GM18520 (cell line): ENCODE measurements around the gene HUNK.
"Not testable (repeated sequence)": the region's sequence is repeated elsewhere in the genome, so short reads cannot be mapped to it uniquely, and the experiment has no call there.

Source experiments
- ATAC-seq: cut with Tn5 transposase; IDR thresholded peaks from one replicate; pipeline ENCODE4 v1.9.1; 2021; ENCODE audit not compliant: unreplicated experiment

HUNK gene

DNA sequence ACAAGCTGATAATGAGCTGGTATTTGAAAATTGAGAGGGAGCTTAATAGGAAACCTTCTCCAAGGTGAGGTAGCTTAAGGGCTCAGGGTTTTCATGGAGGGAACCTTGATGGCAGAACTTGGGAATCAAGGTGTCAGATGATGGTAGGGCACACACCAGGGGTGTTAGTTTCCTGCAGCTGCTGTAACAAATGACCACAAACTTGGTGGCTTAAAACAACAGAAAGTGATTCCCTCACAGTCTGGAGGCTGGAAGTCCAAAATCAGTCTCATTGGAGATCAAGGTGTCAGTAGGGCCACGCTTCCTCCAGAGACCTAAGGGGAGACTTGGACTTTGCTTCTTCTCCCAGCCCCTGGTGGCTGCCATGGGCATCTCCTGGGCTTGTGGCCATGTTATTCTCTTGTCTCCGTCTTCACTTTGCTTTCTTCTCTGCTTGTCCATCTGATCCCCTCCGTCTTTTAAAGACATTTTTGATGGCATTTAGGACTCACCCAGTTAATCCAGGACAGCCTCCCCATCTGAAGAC is 45.5 kb downstream of the HUNK start:
- no peak for ATAC-seq

DNA sequence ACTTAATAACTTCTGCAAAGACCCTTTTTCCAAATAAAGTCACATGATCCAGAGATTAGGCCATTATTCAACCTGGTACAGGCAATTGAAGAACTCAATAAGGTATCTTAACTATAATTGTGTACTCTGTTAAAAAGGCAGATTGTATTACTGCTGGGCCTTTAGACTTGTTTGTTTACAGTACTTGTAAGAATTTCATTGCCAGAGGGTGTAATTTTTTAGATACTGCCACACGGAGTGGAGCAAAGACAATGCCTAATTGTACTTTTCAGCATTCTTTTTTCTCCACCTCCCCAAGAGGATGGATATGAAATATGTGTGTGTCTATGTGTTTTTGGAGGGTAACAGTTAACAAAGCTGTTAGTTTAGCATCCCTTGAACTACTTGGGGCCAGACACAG is 47.5 kb downstream of the HUNK start:
- no peak for ATAC-seq

DNA sequence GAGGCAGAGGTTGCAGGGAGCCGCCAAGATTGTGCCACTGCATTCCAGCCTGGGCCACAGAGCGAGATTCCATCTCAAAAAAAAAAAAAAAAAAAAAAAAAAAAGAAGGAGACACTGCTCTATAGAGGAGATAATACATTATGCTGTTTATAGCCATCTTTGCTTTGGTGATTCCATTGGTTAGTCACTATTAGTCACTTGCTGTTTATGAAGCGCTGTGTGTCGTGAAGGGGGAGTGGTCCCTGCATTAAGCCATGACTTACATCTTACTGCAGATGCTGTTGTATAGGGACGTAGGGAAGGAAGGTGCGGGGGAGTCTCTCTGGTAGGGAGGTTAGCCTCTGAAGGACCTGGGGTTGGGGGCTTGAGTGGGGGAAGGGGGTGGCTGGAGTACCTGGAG is 48.3 kb downstream of the HUNK start:
- no peak for ATAC-seq

DNA sequence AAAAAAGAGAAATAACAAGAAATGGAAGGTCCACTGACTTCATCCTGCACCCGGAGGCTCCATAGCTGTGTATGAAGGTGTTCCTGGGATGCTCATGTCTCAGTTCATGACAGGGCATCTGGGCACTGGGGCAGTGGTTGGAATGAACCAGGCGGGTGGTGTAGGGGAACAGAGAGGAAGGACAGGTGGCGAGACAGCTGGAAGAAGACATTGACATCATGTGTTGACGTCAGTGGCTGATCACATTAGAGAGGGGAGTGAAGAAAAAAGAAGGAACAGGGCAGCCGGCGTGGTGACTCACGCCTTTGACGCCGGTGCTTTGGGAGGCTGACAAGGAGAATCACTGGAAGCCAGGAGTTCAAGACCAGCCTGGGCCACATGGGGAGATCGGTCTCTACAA is 50.1 kb downstream of the HUNK start:
- ATAC-seq = no peak

DNA sequence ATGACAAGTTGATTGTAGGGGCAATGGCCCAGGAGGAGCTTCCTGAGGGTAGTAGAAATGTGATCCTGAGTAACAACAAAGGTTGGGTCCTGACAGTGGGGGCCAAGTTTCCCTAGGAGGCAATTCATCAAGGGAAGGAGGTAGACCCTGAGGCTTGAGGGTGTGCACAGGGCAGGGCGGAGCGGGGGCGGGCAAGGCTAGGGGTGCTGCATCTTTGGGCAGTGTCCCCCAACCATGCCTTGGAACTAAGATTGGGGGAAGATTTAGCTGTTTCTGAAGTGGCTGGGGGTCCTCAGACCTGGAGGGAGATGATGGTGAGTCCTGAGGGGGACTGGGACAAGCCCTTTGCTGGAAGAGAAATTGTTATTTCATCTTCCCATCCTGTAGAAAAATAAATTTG is 50.9 kb downstream of the HUNK start:
- no peak for ATAC-seq

DNA sequence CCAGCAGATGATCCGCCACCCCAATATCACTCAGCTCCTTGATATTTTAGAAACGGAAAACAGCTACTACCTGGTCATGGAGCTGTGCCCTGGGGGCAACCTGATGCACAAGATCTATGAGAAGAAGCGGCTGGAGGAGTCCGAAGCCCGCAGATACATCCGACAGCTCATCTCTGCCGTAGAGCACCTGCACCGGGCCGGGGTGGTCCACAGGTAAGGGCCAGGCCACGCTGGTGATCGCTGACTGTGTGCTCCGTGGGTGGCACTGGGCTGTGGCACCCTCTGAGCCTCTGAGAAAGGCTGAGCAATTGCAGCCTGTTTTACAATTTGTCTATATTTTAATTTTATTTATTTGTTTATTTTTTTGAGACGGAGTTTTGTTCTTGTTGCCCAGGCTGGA is 51.7 kb downstream of the HUNK start:
- no peak for ATAC-seq

DNA sequence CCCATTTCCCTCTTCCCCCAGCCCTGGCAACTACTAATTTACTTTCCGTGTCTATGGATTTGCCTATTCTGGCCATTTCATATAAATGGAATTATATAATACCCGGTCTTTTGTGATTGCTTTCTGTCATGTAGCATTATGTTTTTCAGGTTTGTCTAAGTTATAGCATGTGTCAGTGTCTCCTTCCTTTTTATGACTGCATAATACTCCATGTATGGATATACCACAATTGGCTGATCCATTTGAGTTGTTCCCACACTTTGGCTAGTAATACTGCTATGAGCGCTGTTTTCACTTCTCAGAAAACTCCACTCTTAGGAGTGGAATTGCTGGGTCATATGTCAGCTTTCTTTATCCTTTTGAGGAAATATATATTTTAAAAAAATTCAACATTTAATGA is 53.7 kb downstream of the HUNK start:
- no peak for ATAC-seq

DNA sequence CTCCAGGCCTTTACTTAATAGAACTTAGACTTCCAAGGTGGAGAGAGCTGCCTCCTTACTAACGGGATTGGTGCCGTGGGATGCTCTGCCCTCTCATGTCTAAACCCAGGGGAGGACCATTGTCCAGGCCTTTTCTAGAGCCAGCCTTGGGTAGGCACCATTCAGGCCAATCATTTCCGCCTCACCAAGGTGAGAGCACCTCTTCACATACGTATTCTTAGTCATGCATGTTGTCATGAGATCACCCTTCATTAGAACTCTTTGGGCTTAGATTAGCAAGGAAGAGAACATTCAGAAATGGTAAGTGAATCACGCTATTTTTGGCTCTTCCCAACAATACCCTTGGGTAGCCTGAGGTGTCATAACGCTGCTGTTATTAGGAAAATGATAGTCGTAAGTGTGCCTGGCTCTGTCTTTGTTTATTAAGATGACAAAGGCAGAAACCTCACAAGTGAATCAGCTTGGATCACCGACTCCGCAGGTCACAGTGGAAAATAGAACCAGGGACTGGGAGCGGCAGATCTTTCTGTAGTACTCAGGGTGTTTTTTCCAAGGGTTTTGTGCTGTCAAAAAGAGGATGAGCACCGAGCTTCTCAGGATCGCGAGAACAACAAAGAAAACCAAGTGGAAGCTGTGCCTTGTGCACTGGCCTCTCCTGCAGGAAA is 55.0 kb downstream of the HUNK start:
- ATAC-seq = no peak

DNA sequence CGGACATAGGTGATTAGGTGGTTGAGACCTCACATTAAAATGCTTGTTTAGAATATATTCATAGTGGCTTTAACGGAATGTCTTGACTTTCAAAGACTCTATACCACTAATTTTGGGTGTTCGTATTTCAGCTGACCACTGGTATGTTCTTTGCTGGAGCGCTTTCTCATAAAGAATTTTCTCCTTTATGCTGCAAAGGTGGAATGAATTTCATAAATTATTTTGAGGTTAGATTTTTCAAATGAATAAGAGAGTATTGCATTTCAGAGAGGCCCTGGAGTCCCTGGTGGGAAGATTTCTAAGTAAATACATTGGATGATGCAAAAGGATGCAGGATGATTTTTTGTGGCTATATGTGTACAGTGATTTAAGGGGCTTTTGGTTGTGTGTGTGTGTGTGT is 55.8 kb downstream of the HUNK start:
- no peak for ATAC-seq

DNA sequence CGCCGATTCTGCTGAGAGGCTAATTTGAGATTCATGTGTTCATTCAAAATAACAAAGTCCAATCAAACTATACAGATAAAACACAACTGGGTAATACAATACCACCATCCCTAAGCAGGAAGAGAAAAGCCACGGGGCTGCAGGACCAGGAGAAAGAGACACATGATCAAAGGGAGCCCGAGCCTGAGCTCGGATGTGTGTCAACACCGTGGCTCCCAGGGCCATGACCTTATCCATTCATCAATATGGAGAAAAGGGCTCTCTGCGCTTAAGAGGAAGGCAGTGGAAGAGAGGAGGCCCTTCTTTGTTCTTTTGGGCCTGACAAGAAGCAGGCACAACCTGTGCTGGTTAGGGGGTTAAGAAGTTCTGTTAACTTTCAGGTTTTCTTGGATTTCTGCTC is 56.7 kb downstream of the HUNK start:
- ATAC-seq = no peak

DNA sequence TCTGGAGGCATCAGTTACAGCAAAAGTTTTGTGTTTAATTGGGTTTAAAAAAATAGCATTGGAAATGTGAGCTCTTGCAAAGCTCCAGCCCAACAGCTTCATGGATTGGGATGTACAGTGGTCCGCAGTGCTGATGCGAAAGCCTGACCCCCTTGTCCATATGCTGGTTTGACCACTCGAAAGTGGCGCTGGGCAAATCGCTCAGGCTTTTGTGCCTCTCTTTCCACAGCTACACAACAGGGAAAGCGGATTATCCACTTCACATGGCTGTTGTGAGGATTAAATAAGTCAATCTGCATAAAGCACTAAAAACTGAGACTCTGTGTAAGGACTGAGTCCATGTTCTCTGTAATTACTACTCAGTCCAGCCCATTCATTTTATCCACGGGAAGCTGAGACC is 57.2 kb downstream of the HUNK start:
- no peak for ATAC-seq

DNA sequence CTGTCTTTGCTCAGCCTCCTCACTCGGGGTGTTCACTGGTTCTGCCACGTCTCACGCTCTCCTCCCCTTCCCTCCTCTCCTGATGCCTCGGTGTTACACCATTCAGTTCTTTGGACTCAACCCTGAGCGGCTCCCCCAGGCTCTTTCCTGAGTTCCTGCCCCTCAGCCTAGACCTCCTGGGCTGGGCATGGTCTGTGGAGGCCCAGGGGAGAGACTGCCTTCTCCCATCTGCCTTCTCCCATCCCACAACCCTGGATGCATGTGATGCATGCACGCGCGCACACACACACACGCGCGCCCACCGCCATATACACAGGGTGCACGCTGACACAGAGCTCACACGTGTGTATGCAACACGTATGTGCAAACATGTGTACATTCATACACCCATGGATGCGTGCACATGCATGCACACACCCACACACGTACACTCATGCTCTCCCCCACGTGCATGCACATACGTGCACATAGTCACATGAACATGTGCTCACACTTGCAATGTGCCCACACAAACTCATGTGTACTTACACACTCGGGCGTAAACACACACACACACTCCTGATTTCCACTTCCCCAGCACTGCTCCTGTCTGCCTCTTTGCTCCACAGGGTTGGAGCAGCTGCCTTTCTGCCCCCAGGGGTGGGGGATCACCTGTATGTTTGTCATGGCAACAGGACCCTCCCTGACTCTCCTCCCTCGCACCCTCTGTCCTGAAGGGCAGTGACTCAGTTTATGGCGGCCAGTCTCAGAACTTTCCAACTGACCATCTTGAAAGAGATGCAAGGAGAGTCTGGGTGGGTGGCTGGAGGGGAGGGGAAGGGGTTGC is 59.0 kb downstream of the HUNK start:
- ATAC-seq = no peak

DNA sequence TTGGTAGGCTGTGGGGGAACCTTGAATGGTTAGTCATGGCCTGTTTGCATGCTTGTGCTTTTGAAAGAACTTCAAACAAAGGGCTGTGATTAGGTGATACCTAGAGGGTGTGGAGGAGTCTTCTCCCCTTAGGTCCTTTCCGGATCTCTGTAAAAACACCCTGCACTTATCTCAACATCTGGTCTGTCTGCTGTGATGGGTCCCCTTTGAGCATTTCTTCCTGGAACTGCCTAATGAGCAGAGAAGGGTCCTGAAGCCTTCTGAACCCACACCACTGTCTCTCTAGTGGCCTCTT is 59.6 kb downstream of the HUNK start:
- ATAC-seq = no peak

DNA sequence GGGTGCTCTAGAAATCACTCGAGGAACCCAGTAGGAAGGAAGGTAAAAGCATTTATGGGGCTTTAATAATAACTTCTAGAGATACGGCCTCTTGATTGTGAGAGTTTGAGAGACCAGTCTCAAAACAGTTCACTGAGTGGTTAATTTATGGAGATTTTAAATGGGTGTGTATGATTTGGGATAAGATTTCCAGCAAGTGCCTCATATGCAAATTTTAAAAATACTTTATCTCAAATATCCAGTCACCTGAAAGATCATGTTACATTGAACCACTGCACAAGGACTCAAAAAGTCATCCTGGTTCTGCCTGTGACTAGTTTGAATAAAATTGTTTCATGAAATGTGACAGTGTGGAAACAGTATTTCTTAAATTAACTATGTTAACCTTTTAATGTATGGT is 64.5 kb downstream of the HUNK start:
- no peak for ATAC-seq

DNA sequence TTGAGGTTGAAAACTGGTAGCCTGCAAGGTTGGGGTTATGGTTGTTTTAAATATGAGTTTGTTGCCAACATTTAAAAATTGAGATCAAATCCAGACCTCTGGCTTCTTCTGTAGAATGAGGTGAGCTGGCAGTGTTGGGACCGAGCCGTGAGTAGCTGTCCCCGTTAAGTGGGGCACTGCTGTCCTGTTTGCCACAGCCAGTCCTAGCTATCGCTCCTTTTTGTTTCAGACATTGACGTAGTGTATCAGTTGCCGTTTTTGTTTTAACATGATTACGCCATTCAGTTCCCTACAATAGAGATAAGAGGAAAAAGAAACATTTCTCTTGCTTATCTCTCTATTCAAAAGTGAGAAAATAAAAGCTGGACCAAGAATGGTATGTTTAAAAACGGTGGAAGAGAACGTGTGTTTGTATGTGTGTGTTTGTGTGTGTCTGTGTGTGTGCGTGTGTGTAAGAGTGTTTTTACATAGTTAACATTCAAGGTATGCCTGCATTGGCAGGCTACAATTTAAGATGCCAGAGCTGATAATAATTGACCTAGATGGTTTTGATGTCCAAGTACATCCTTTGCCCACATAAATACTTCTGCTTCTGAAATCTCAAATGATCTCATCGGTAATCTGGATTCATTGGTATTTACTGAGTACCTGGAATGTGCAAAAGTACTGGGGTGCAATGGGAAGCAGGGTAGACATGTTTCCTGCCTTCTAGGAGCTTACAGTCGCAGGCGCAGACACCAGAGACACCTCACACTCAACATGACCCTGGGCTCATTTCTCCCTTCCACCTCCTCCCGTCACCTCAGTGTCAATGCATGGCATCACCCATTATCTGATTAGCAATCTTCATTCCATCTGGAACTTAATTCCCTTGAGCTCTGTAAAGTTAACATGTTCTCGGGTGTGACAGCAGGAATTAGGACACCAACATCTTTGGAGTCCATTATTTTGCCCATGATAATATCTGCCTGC is 65.8 kb downstream of the HUNK start:
- ATAC-seq = no peak

DNA sequence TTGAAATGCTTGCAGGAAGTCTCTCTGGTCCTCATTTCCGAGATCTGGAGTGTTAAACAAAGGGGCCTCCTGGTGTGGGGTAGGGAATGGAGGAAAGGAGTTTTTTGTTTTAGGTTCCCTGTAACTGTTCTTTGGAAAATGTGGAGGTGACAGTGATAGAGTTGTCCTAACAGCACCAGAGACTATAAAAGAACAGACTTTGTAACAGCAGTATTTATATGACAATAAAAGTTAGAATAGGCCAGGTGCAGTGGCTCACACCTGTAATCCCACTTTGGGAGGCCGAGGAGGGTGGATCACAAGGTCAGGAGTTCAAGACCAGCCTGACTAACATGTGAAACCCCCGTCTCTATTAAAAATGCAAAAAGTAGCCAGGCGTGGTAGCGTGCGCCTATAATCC is 68.9 kb downstream of the HUNK start:
- no peak for ATAC-seq

DNA sequence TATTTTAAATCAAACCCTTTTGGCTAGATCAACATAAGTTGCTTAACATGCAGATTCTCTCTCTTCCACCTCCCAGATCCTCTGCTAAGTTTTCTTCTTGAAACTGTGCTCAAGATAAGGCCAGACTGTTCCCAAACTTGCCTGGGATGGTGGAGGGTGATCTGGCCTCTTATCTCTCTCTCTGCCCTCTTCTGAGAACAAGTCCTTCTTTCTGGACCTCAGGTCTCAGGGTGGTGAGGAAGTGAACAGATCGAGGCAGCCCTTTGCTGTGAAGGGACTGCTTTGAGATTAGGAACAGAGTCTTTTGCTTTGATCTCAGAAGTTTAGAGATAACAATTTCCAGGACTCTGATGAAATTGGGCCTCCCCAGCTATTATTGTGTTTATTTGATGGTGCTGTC is 70.7 kb downstream of the HUNK start:
- no peak for ATAC-seq

DNA sequence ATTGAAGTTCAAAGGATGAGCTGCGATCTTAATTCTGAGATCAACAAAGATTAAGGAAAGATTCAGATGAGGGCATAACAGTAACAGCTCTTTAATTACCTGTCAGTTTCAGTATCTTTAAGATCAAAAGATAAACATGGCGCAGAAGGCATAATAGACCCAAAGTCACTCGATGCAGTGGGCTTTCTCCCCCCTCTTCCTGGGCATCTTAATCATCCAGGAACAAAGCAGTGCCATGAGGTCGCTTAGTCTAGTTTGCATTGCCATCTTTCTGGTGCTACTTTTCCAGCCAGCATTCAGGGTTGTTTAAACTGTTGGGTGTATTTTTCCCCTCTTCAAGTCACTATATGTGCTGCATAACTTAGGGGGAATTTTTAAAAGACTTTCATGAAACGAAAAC is 72.3 kb downstream of the HUNK start:
- ATAC-seq = no peak

DNA sequence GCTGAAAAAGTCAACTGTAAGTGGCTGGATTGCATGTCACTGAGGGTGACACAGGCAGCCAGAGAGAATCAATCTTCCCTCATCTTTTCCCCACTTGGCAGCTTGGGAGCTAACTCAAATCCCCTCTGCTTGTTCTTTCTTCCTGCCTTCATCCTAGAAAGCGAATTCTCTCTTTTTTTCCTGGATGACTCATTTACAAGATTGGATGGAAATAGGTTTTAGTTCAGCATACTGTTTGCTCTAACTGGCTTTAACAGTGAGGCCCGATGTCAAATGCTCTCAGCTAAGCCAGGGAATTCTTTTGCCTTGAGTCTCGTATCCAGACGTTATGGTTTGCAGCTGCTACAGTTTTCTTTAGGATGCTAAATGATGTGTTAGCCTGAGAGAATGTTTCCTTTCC is 72.7 kb downstream of the HUNK start:
- ATAC-seq = no peak

DNA sequence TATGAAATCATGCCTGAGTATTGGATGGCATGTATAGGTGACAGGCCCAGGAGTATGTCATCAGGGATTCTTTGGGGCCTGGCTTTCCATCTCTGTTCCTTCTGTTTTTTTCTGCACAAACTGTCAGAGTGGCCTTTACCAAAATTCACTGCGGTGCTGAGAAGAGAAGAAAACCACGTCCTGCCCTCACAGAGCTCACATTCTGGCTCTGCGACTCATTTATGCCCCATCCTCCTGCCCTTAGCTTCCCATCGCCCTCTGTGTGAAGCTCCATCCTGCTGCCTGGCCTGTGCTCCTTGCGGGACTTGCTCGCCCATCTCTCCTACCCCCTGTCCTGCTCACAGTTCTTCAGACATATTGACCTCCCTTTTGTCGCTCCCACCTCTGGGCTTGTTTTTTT is 73.4 kb downstream of the HUNK start:
- no peak for ATAC-seq

DNA sequence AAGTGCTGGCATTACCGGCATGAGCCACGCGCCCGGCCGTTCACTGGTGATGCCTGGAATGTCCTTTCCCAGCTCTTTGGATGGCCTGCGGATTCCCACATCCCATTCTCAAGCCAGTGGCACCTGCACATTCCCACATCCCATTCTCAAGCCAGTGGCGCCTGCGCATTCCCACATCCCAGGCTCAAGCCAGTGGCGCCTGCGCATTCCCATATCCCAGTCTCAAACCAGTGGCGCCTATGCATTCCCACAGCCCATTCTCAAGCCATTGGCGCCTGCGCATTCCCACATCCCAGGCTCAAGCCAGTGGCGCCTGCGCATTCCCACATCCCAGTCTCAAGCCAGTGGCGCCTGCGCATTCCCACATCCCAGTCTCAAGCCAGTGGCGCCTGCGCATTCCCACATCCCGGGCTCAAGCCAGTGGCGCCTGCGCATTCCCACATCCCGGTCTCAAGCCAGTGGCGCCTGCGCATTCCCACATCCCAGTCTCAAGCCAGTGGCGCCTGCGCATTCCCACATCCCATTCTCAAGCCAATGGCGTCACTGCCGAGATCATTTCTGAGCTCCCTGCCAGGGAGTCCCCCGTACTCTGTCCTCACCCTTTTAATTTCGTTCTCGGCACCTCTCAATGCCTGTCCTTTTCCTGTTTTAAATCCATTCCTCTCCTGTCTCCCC is 74.2 kb downstream of the HUNK start:
- not testable (repeated sequence) for ATAC-seq
